ENCODE data around the gene TOMM7.

DNA sequence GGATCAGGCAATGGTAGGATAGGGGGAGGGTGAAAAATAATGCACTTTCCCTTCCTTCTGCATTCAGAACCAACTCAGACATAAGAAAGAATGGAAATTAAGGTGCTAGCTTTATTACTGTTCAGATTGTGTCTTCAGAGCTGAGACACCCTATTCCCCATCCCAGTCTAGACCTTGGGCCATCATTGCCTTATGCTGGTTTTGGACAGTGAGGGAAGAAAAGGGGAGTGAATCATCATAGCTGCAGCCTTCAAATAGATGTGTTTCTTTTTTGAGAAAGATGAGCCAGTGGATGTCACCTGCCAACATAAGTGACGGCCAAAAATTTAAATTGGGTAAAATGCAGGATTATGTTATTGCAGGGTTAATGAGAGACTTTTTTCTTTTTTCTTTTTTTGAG is 27.0 kb upstream of the TOMM7 start:
- TF ChIP-seq, protein P1, sequence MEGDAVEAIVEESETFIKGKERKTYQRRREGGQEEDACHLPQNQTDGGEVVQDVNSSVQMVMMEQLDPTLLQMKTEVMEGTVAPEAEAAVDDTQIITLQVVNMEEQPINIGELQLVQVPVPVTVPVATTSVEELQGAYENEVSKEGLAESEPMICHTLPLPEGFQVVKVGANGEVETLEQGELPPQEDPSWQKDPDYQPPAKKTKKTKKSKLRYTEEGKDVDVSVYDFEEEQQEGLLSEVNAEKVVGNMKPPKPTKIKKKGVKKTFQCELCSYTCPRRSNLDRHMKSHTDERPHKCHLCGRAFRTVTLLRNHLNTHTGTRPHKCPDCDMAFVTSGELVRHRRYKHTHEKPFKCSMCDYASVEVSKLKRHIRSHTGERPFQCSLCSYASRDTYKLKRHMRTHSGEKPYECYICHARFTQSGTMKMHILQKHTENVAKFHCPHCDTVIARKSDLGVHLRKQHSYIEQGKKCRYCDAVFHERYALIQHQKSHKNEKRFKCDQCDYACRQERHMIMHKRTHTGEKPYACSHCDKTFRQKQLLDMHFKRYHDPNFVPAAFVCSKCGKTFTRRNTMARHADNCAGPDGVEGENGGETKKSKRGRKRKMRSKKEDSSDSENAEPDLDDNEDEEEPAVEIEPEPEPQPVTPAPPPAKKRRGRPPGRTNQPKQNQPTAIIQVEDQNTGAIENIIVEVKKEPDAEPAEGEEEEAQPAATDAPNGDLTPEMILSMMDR (IDR thresholded peaks at IDR 0.05; ENCODE audit: insufficient read depth, low read length) = no peak
- TF ChIP-seq POLR2AphosphoS5 (IDR thresholded peaks at IDR 0.05; ENCODE audit: low read depth) (no peak), GABPA (IDR thresholded peaks at IDR 0.05; ENCODE audit: low read depth) (no peak), SPI1 (IDR thresholded peaks at IDR 0.05; ENCODE audit: borderline replicate concordance, low read depth) (no peak)
- TF ChIP-seq, protein P2, sequence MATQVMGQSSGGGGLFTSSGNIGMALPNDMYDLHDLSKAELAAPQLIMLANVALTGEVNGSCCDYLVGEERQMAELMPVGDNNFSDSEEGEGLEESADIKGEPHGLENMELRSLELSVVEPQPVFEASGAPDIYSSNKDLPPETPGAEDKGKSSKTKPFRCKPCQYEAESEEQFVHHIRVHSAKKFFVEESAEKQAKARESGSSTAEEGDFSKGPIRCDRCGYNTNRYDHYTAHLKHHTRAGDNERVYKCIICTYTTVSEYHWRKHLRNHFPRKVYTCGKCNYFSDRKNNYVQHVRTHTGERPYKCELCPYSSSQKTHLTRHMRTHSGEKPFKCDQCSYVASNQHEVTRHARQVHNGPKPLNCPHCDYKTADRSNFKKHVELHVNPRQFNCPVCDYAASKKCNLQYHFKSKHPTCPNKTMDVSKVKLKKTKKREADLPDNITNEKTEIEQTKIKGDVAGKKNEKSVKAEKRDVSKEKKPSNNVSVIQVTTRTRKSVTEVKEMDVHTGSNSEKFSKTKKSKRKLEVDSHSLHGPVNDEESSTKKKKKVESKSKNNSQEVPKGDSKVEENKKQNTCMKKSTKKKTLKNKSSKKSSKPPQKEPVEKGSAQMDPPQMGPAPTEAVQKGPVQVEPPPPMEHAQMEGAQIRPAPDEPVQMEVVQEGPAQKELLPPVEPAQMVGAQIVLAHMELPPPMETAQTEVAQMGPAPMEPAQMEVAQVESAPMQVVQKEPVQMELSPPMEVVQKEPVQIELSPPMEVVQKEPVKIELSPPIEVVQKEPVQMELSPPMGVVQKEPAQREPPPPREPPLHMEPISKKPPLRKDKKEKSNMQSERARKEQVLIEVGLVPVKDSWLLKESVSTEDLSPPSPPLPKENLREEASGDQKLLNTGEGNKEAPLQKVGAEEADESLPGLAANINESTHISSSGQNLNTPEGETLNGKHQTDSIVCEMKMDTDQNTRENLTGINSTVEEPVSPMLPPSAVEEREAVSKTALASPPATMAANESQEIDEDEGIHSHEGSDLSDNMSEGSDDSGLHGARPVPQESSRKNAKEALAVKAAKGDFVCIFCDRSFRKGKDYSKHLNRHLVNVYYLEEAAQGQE (IDR thresholded peaks at IDR 0.05; ENCODE audit: insufficient replicate concordance, low read depth) = no peak
